GM10248 (cell line): ENCODE data around the gene MOV10L1.

Source experiments
- CTCF ChIA-PET: fragments of 300-600 bp; sonication (Branson Sonifier 250); formaldehyde crosslinking; extraction: SDS; loops from one replicate; lab custom pipeline; 2021; ENCODE audit warnings: antibody characterized with exemption; lab: Yijun Ruan, JAX
- POLR2A ChIA-PET: fragments of 350-650 bp; sonication (Branson Sonifier 250); formaldehyde crosslinking; extraction: SDS; loops from one replicate; lab custom pipeline; 2020; ENCODE audit warnings: antibody characterized with exemption; lab: Yijun Ruan, JAX
- DNase-seq: peaks from one replicate; pipeline ENCODE4 v3.0.0; 2012; ENCODE audit errors: extremely low spot score
- CTCF ChIP-seq: IDR thresholded peaks from 2 replicates; pipeline ENCODE4 v1.5.1; 2012; ENCODE audit warnings: mild to moderate bottlenecking, low read depth; ENCODE audit errors: extremely low read depth, missing control alignments, control extremely low read depth

Gene MOV10L1

GRCh38 chr22:50046481-50047245 lies 43.1 kb upstream of the MOV10L1 start:
- ChIA-PET POLR2A (no interaction called here), CTCF (no interaction called here)
- no peak for TF ChIP-seq CTCF
- no peak for DNase-seq

- TF ChIP-seq CTCF: no peak
- CTCF ChIA-PET: no interaction called here
- POLR2A ChIA-PET: no interaction called here
- no peak for DNase-seq
These were observed 42.5 kb upstream of the MOV10L1 start for GRCh38 chr22:50047346-50047745.

GRCh38 chr22:50048061-50048765 lies 41.6 kb upstream of the MOV10L1 start:
- no peak for TF ChIP-seq CTCF
- ChIA-PET CTCF (no interaction called here), POLR2A (no interaction called here)
- DNase-seq: no peak

GRCh38 chr22:50048836-50049235 lies 41.0 kb upstream of the MOV10L1 start:
- no peak for TF ChIP-seq CTCF
- POLR2A ChIA-PET: no interaction called here
- DNase-seq: no peak
- CTCF ChIA-PET: no interaction called here

GRCh38 chr22:50049299-50050195 lies 40.3 kb upstream of the MOV10L1 start:
- CTCF ChIA-PET: no interaction called here
- DNase-seq: no peak
- POLR2A ChIA-PET: no interaction called here
- no peak for TF ChIP-seq CTCF

GRCh38 chr22:50051930-50052329 lies 37.9 kb upstream of the MOV10L1 start:
- DNase-seq: no peak
- ChIA-PET POLR2A (no interaction called here), CTCF (interaction anchor here (1.5 kb wide), 1 partner anchor 21 kb away, joined by 3 read pairs; no protein-coding TSS in a partner anchor)
- TF ChIP-seq CTCF: no peak
